Right forelimb (tissue), 1 donor: ENCODE data around the gene MUC6.
"Not testable (repeated sequence)": the region's sequence is repeated elsewhere in the genome, so short reads cannot be mapped to it uniquely, and the experiment has no call there.

Source experiments
- DNase-seq: peaks from one replicate; pipeline ENCODE4 v3.0.0-alpha.2; 2018

The MUC6 gene

DNA sequence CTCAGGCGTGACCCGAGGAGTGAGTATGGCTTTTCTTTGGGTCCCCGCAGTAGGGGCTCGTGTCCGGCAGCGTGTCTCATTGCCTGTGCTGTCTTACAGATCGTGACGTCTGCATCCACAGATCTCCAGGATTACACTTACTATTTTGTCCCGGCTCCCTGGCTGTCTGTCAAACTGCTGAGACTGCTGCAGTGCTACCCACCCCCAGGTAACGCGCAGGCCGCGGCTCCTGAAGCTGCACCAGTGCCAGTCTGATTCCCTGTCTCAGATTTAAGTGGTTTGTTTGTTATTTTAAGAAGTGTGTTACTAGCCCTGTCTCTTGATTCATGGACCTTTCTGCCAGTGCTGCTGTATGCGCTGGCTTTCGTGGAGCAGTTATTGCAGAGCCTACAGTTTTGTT, 52.0 kb downstream of the MUC6 start:
- DNase-seq: no peak

DNA sequence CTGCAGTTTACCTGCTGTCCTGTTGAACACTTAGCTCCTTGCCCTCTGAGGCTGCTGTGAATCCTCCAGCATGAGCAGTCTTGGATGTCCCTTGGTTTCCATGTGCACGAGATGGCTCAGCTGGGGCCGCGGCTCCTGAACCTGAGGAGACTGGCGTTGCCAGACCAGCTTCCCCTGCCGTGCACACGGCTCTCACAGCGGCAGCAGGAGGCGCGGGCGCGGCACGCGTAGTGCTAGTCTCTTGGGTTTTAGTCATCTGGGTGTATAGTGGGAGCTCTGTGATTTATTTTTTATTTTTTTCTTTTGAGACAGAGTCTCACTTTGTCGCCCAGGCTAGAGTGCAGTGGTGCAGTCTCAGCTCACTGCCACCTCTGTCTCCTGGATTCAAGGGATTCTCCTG, 54.8 kb downstream of the MUC6 start:
- no peak for DNase-seq

DNA sequence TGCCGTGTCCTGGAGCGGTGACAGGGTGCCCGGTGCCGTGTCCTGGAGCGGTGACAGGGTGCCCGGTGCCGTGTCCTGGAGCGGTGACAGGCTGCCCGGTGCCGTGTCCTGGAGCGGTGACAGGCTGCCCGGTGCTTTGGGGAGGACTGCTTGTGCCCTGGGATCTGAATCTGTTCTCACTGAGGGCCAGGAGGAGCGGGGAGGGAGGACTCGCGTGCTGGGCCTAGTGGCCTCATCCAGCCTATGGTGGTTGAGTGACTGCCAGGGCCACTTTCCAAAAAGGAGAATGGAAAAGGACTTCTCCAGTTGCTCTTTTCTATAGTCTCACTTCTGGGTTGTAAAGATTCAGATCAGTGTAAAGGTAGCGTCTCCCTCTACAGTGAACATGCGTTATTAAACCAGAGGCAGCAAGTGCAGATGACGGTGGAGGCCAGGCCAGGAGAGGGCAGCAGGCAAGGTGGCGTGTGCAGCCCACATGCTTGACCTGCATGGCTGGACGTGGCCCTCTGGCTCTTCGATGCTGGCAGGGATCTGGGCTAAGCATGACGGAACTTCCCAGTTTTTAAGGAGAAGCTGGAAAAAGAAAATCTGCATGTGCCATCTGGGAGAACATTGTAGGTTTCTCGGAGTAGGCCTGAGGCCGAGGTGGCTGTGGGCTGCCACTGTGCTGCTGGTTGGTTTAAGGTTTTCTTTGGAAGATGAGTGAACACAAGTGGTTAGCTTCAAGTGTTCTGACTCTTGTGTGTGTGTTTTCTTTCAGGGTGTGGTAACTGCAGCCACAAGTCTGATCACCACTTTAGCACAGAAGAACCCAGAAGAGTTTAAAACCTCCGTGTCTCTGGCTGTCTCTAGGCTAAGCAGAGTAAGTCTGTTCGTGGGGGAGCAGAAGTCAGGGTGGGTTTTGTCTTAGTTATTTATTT, 55.8 kb downstream of the MUC6 start:
- DNase-seq: no peak

DNA sequence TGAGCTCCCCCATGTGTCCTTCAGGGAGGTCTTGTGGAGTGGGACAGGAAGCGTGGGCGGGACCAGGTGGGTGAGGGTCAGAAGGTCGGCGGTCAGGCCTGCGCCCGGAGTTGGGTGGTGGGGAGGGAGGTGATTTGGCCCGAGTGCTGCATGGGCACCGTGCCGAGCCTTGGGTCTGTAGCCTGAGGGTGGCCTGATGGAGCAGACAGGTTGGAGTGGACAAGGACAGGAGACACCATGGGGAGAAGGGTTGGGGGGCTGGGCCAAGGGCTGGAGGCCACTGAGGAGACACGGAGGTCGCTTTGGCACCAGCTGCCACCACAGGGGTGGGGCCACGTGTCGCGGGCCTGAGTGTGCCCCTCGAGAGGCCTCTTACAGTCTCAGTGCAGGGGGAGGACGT, 57.7 kb downstream of the MUC6 start:
- DNase-seq: no peak

DNA sequence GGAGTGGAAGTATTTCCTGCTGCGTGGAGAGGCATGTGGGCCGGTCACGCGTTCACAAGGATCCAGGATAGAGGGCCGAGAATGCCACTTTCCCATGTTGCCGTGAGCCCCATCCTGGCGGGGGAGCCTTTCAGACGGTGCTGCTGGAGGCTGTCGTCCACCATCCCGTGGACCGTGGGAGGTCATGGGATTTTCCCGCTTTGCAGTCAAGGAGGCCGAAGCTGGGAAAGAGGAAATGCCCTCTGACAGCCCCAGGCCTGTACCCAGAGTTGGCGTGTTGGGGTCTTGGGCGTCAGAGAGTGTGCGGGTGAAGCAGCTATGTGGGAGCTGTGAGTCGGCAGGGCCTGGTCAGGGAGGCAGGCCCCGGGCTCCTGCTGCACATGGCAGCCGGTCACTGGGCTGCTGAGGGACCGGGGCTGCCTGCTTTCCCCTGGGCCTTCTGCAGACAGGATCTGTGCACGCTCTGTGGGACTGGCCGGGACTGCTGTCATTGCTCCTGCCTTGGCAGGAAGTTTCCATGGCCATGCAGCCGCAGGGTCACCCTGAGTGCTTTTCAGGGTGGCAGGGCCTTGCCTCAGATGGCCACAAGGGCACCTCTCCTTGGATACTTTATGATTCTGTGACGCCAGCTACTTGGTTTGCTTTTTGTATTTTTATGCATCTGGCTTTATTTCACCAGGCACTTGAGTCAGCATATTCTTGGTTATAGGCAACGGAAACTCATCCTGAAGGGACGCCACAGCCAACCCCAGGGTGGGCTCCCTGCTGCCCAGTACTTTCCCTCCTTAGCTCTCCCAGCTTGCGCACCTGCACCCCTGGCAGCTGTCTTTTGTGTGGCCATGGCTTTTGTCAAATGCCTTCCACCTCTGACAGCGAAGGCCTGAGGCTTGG, 58.4 kb downstream of the MUC6 start:
- no peak for DNase-seq

DNA sequence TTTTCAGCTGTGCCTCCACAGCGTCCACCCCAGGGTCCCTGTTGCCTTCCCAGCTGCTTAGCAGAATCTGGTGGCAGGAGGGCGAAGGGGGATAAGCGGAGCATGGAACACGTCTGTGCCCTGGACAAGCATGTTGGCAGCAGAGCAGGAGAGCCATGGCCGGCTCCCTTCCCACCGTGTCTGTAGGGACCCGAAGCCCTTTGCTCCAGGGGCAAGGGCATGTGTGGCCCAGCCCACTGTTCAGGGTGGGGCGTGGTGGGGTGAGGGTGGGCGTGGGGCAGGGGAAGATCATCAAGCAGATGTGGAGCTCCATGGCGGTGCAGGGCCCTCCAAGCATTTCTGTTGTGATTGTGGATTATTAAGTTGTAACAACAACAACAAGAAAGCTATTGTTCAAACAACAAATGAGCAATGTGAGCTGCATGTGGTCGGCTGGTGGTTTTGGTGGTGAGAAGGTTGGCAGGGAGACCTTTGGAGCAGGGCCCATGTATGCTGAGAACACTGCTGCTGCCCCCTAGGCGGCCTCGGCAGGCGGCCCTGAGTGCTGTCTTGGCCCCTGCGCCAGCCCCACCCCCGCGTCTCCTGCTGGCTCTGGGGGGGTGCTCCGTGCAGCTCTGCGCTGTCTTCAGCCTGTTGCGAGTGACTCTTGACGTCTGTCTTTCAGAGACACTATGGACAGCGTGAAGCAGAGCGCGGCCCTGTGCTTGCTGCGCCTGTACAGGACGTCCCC, 59.9 kb downstream of the MUC6 start:
- no peak for DNase-seq

DNA sequence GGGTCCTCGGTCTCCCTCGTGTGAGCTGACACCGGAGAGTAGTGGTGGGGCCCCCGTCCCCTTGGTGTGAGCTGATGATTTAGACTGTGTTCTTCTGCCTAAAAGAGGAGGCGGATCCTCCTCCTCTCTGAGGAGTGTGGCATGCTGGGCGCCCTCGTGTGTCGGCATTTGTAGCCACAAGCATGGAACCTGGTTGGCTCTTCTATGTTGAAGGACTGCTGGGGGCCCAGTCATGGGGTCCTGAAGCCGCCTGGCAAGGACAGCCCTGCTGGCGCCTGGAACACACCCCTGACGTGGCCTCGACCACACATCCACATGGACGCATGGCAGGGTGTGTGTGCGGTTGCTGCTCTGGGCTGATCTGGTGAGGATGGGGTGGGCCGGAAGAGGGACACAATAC, 60.7 kb downstream of the MUC6 start:
- DNase-seq: no peak

DNA sequence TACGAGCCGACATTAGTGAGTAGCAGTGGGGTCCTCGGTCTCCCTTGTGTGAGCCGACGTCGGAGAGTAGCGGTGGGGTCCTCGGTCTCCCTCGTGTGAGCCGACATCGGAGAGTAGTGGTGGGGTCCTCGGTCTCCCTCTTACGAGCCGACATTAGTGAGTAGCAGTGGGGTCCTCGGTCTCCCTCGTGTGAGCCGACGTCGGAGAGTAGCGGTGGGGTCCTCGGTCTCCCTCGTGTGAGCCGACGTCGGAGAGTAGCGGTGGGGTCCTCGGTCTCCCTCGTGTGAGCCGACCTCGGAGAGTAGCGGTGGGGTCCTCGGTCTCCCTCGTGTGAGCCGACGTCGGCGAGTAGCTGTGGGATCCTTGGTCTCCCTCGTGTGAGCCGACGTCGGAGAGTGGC, 61.1 kb downstream of the MUC6 start:
- DNase-seq: not testable (repeated sequence)

DNA sequence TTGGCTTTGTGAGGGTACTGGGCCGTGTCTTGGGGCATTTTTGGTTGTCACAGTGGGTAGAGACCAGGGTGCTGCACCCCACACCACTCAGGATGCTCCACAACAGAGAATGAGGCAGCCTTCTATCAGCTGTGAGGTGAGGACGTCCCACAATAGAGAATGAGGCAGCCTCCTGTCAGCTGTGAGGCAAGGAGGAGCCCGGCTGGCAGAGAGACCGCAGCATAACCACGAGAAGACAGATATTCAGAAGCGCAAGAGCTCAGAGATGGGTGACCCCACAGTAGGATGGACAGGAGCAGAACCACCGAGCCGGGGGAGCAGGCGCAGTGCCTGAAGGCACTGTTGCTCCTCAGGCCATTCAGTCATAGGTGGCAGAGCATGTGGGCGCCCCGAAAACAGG, 63.3 kb downstream of the MUC6 start:
- no peak for DNase-seq

DNA sequence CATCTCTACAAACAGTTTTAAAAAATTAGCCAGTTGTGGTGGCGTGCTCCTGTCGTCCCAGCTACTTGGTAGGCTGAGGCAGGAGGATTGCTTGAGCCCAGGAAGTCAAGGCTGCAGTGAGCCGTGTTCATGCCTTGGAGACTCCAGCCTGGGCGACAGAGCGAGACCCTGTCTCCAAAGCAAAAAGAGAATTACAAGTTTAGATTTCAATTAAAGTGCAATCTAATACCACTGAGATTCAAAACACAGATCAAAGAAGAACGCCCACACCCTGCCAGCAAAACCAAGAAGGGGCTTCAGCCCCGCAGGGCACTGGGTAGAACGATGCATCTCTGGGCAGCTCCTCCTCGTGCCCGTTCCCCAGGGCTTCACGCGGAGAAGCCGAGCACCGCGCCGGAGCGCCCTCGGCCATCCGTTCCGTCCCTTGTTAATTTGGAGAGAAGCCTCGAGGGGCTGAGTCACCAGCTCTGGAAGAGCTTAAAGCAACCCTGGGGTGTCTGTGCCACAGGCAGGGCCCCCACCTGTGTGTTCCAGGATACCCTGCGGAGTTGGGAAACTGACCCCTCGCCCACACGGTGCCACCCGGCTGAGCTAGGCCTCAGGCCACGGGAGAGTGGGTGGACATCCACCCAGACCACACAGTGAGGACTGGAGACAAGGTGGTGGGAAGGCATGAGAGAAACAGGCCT, 63.9 kb downstream of the MUC6 start:
- DNase-seq: no peak

DNA sequence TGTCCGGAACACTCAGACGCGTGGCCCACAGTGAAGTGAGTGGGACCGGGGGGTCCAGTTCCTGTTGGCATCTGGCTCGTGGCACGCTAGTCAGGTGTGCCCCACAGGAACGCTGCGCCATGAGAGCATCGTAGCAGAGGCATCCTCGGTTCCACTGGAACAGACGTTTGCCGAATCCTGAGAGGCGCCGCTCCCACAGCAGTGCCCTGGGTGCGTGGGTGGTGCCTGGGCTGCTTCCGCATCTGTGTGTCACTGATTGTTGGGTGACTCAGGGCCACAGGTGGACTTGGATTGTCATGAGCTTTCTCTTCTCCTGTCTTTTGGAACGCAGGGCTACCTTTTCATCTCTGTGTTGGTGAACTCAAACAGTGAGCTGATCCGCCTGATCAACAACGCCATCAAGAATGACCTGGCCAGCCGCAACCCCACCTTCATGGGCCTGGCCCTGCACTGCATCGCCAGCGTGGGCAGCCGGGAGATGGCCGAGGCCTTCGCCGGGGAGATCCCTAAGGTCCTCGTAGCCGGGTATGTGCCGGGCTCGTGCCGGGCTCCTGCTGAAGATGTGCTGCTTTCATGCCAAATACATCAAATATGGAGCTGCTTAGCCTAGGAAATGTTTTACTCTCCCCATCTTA, 64.7 kb downstream of the MUC6 start:
- no peak for DNase-seq

DNA sequence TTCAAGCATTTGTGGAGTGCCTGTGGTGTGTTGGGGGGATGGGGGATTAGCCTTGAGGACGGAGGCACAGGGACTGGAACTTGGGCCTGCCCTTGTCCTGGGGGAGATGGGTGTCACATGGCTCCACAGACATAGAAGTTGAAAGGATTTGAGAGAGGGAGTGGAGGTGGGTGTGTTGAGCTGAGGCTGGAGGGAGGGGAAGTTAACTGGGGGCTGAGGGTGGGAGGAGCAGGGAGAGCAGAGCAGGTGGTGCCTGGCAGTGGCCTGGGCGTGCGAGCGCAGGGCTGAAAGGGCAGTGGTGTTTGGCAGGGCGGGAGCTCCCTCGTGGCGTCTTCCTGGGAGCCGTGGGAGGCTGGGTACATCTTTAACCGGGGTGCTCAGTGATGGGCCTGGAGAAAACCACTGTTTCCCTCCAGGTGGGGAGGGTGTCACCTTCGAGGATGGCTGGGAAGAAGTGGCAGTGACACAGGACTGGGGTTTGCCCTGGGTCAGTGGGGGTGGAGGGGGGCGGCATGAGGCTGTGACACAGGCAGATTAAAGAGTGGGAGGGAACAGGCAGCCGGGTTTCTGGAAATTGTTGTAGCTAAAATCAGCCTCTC, 65.3 kb downstream of the MUC6 start:
- no peak for DNase-seq

DNA sequence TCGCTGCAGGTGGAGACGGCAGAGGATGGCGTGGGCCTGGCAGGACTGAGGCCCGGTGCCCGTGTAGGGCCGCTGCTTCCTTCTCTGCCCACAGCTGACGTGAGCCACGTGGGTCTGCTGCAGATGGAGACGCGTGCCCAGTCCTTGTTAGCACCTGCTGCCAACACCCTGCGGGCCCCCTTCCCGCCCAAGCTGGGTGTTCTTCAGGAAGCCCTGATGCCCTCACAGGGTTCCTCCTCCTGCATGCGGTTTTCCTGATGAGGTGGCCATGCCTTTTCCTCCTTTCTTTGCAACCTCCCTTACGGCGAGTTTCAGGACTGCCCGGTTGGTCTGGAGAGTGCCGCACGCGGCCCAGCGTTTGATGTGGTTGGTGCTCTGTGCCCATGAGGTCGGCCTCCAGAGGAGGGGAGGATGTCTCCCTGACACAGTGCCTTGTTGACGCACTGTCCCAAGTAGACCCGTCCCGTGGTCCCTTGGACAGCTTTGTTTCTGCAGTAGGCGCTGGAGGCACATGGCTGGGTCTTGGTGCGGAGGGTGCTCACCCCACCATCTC, 66.1 kb downstream of the MUC6 start:
- DNase-seq: no peak

DNA sequence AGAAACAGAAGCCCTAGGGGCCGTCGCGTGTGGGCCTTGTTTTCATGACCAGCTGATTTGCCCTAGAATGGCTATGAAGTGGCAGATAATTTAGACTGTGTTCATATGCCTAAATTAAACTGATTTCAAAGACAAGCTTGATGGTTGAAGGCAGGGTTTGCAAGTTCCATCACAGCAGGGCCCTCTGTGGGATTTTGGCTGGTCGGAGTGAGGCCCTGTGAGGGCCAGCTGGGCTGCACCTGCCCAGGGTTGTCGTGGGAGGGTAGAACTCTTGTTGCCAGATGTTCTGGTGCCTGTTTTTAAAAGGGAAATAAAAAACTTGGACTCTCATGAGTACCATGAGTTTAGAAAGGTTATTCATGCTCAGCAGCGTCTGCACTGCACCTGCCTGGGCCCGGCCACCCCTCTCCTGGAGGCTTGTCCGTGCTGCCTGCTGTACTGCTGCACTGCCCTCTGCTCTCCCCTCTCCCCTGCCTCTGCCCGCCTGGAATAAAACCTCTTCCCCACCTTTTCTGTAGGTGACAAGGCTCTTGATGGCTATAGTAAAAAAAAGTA, 66.8 kb downstream of the MUC6 start:
- no peak for DNase-seq

DNA sequence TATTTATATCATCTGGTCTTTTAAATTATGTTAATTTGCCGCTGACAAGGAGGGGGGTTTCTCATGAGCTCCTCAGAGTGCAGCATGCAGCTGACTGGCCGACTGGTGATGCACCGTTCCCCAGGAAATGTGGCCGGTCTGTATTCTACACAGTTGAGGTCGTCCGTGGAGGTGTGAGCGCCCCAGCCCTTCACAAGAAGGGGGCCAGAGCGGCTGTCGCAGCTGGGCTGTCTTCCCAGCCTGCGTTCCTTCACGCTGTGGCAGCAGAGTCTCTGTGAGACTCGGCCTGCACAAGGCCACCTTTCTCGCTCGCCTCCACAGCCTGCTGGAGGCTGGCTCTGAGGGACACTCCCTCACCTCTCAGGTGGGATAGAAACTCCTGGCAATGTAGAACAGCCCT, 67.7 kb downstream of the MUC6 start:
- no peak for DNase-seq

DNA sequence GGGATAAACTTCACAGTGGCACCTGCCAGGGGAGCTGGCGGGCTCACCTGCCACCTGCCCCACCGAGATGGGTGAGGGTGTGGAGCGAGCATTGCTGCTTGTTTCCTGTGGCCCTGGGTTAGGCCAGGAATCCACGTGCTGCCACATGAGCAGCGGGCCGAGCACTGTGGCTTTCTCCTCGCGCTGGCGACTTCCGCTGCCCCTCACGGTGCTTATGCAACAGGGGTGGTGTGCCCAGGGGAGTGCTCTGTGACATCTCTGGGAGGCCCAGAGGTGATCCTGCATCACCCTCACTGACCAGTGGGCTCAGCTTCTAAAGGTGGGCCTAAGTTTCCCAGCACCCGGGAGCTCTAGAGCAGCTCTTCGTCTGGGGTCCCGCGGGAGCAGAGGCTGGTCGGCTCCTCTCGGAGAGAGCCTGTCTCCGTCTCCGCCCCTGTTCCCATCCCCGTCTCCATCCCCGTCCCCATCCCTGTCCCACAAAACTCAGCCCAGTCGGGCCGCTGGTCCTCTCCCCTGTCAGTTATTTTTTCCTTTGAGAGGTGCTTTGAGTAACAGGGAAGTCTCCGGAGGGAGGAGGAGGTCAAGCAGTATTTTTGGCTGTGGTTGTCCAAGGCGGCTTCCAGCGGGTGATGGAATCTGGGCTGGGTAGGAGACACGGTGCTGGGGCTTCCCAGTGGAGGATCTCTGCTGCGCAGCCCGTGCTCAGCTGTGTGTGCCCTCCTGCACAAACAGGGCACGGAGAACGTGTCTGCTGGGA, 68.3 kb downstream of the MUC6 start:
- no peak for DNase-seq

DNA sequence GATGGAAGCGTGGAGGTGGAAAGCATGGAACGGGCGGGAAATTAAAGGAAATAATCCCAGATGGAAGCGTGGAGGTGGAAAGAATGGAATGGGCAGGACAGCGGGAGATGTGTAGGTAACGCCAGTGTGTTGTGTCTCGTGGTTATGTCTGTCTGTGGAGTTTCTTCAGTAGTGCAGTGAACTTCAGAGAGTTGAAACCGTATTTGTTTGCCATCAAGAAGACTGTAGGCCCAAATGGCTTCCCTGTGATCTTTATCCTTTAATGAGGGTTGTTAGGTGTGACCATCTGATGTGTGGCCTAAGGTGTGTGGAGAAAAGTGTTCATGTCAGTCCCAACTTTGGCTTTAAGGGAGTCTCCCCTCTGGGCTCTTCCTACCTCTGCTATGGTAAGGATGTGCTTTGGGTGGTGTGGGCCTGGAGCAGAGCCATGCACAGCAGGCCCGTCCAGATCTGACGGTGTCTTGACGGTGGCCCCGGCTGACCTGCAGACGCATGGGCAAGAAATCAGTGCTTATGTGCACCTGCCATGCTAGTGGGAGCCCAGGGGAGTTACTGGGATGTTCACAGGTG, 71.2 kb downstream of the MUC6 start:
- DNase-seq: no peak

DNA sequence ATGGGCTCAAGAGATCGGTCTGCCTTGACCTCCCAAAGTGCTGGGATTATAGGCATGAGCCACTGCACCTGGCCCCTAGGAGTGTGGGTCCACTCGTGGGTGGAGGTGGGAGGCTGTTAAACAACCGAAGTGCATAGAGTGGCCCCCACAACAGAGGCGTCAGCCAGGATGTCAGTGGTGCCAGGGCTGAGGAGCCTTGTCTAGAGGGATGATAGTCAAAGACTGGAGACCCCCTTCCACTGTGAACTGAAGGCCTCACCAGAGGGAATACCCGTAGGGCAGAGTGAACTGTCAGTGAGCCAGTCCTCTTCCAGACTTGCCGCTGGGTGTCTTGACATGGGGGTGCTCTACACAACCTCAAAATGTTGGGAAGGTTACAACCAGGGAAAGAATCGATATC, 72.7 kb downstream of the MUC6 start:
- DNase-seq: no peak
